ENCODE data around the gene GAB2. TPM values are rescaled to one million over a fixed set of nuclear protein-coding genes. Genes with fewer than 3 reads are reported as not detected.

The GAB2 gene
- total RNA-seq, 4 donors from 2014 or later, result 22.5 to 32.8 (median 30.1) TPM

DNA sequence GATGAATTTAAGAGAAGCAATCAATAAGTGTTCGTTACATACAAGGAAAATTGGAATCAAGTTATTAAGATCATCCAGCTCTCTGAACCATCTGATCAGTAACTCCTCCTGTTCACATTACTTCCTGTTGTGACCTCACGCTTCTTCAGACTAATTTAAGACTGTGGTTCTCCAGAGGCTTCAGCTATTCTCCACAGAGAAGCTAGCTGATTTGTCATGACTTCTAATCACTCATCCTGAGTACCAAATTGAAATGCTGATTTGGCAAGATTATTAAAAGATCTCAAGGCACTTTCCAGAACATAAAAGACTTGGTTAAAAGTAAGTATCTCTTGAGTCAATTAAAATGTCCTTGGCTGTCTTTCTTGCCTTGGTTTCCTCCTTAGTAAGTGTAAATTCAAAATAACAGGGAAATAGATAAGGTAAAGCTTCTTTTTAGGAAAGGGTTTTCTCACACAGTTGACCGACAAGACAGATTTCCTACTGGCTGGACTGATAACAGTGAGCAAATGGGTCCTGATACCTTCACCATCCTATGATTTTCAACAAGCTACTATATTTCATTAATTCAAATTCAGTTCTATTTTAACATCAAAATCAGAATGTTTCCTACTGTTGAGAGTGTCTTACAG, 38.5 kb downstream of the GAB2 start:
- 82 to 84% methylated on average over 3 of the region's 3 CpGs for WGBS, 2 donors
- H3K4me3 ChIP-seq (ENCODE audit: low read depth, poor library complexity, severe bottlenecking), result no peak overlapping the region
- intact Hi-C loops (cut with DNase I; ENCODE audit: low total_unique reads), result no loop called here
- TF ChIP-seq POLR2A (IDR thresholded peaks at IDR 0.05), result no peak
- TF ChIP-seq, protein P1, sequence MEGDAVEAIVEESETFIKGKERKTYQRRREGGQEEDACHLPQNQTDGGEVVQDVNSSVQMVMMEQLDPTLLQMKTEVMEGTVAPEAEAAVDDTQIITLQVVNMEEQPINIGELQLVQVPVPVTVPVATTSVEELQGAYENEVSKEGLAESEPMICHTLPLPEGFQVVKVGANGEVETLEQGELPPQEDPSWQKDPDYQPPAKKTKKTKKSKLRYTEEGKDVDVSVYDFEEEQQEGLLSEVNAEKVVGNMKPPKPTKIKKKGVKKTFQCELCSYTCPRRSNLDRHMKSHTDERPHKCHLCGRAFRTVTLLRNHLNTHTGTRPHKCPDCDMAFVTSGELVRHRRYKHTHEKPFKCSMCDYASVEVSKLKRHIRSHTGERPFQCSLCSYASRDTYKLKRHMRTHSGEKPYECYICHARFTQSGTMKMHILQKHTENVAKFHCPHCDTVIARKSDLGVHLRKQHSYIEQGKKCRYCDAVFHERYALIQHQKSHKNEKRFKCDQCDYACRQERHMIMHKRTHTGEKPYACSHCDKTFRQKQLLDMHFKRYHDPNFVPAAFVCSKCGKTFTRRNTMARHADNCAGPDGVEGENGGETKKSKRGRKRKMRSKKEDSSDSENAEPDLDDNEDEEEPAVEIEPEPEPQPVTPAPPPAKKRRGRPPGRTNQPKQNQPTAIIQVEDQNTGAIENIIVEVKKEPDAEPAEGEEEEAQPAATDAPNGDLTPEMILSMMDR (IDR thresholded peaks at IDR 0.05), result no peak
- no peak for DNase-seq (ENCODE audit: low spot score in 2 of 2)

DNA sequence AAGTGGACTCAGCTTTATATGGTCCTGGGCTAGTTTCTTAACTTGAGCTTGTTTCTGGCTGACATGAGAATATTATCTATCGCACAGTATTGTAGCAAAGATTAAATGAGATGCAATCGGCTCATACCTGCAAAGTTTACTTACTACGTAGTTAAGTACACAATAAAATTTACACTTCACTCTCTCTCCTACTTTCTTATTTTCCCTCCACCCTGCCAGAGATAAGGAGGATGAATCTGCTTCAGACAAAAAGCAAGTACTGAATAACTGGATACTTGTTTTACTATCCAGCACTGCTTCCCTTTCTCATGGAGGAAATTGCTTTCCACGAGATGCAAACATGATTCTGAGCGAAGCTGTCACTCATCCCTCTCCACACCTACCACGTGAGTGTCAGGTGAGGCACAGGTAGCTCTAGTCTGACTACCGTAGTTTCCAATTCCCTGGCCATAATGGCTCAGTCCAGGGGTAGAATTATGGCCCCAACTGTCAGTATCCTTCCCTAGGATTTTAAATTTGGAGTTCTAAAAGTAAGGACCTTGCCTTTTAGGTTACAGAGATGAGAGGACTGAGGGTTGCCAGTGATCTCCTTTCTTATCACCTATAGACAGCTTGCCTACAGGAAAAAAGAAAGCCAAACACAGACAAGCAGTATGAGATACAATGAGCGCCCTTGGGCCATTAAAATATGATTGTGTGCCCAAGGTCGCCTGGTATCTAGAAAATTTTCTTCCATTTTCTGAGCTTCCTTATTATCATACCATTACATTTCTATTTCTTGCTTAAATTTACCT, 39.8 kb downstream of the GAB2 start:
- 87 to 89% methylated on average over 9 of the region's 9 CpGs for WGBS, 2 donors
- no peak overlapping the region for H3K4me3 ChIP-seq (ENCODE audit: low read depth, poor library complexity, severe bottlenecking)
- TF ChIP-seq, protein P1 (IDR thresholded peaks at IDR 0.05), result no peak
- TF ChIP-seq POLR2A (IDR thresholded peaks at IDR 0.05), result no peak
- no peak for DNase-seq (ENCODE audit: low spot score in 2 of 2)
- intact Hi-C loops (cut with DNase I; ENCODE audit: low total_unique reads), result no loop called here

- no peak overlapping the region for H3K4me3 ChIP-seq (ENCODE audit: low read depth, poor library complexity, severe bottlenecking)
- intact Hi-C loops (cut with DNase I; ENCODE audit: low total_unique reads), result no loop called here
- 88 to 91% methylated on average over 3 of the region's 3 CpGs for WGBS, 2 donors
- TF ChIP-seq, protein P1 (IDR thresholded peaks at IDR 0.05), result no peak
- TF ChIP-seq POLR2A (IDR thresholded peaks at IDR 0.05), result no peak
- DNase-seq (ENCODE audit: low spot score in 2 of 2), result no peak
These were observed 40.8 kb downstream of the GAB2 start for GRCh38 chr11:78376858-78377257.

DNA sequence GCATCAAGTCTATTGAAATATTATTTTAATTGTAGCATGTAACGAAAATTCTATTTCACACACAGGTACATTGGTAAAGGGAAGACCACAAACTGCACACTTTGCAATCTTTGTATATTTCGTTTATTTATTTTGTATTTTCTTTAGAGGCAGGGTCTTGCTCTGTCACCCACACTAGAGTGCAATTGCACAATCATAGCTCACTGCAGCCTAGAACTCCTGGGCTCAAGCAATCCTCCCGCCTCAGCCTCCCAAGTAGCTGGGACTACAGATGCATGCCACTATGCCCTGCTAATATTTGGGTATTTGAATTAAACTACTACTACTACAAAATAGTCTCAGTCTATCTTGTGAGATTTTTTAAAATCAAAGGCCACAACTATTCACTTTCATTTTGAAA, 42.7 kb downstream of the GAB2 start:
- no peak overlapping the region for H3K4me3 ChIP-seq (ENCODE audit: low read depth, poor library complexity, severe bottlenecking)
- TF ChIP-seq, protein P1 (IDR thresholded peaks at IDR 0.05), result no peak
- no peak for TF ChIP-seq POLR2A (IDR thresholded peaks at IDR 0.05)
- no peak for DNase-seq (ENCODE audit: low spot score in 2 of 2)
- intact Hi-C loops (cut with DNase I; ENCODE audit: low total_unique reads), result no loop called here
- WGBS, 2 donors, result 59 to 82% methylated on average over 3 of the region's 3 CpGs

GRCh38 chr11:78373689-78374088, 43.9 kb downstream of the GAB2 start:
- DNase-seq (ENCODE audit: low spot score in 2 of 2), result no peak
- 75 to 82% methylated on average over 1 of the region's 1 CpG for WGBS, 2 donors
- H3K4me3 ChIP-seq (ENCODE audit: low read depth, poor library complexity, severe bottlenecking), result no peak overlapping the region
- TF ChIP-seq POLR2A (IDR thresholded peaks at IDR 0.05), result no peak
- TF ChIP-seq, protein P1 (IDR thresholded peaks at IDR 0.05), result no peak
- intact Hi-C loops (cut with DNase I; ENCODE audit: low total_unique reads), result no loop called here

Measured in lower leg skin (tissue), 4 donors.